Right ventricle myocardium superior (tissue), 1 donor: ENCODE measurements around the gene SHANK3. TPM values are rescaled to one million over a fixed set of nuclear protein-coding genes. Genes with fewer than 3 reads are reported as not detected.
A peak's percentile ranks its signal among the peaks of the same experiment; 100 is the strongest.

Experiments used
- ATAC-seq: fragments of 200-7000 bp; cut with Tn5 transposase; one replicate; pipeline ENCODE4 v1.9.1; 2020; ENCODE audit warnings: mild to moderate bottlenecking; ENCODE audit not compliant: poor library complexity
- DNase-seq: peaks from one replicate; pipeline ENCODE4 v3.0.0-alpha.2; 2020
- intact Hi-C: fragments of 100-400 bp; cut with DNase I; formaldehyde crosslinking; loops from one replicate; pipeline ENCODE4 v1.11.2; 2022
- total RNA-seq: library from RNA; stranded (reverse); fragmentation: NEBNext Ultra II Directional; extraction: Animal tissue kit (Norgen Biotek cat#: 25700); gene quantifications from one replicate; pipeline ENCODE4 v1.2.1, GENCODE V29; 2021
- donor health status: DM: no; HTN: yes; CAD: no; lungs with severe emphysema.

Gene SHANK3
- total RNA-seq, 1 donor from 2014 or later = 19.3 TPM

- intact Hi-C loops = no loop called here
- ATAC-seq (no peak), DNase-seq (no peak)
Observed at GRCh38 chr22:50675553-50676179, 3.0 kb downstream of the SHANK3 start.

- intact Hi-C loops = no loop called here
- no peak for DNase-seq
- ATAC-seq = no peak
Observed at GRCh38 chr22:50676180-50676636, 3.6 kb downstream of the SHANK3 start.

- ATAC-seq (no peak), DNase-seq (no peak)
- intact Hi-C loops = no loop called here
Observed at GRCh38 chr22:50676661-50677492, 4.3 kb downstream of the SHANK3 start.

GRCh38 chr22:50677493-50678217 lies 5.0 kb downstream of the SHANK3 start:
- ATAC-seq (no peak), DNase-seq (no peak)
- intact Hi-C loops = no loop called here

GRCh38 chr22:50678218-50678650 lies 5.6 kb downstream of the SHANK3 start:
- ATAC-seq (no peak), DNase-seq (no peak)
- intact Hi-C loops = no loop called here

GRCh38 chr22:50678651-50679521 lies 6.3 kb downstream of the SHANK3 start:
- no peak for ATAC-seq
- intact Hi-C loops = no loop called here
- peak; percentile 38 for DNase-seq

- no peak for ATAC-seq
- intact Hi-C loops = no loop called here
- no peak for DNase-seq
Observed at GRCh38 chr22:50683086-50683993, 10.7 kb downstream of the SHANK3 start.

- DNase-seq = no peak
- ATAC-seq = no peak
- intact Hi-C loops = no loop called here
Observed at GRCh38 chr22:50683994-50684371, 11.4 kb downstream of the SHANK3 start.

- ATAC-seq (no peak), DNase-seq (no peak)
- intact Hi-C loops = no loop called here
Observed at GRCh38 chr22:50684501-50684900, 11.9 kb downstream of the SHANK3 start.

- ATAC-seq (no peak), DNase-seq (no peak)
- intact Hi-C loops = no loop called here
Observed at GRCh38 chr22:50684986-50685385, 12.4 kb downstream of the SHANK3 start.

GRCh38 chr22:50686794-50687193 lies 14.2 kb downstream of the SHANK3 start:
- DNase-seq (no peak), ATAC-seq (no peak)
- intact Hi-C loops = no loop called here

GRCh38 chr22:50687829-50688228 lies 15.2 kb downstream of the SHANK3 start:
- no peak for DNase-seq
- intact Hi-C loops = no loop called here

GRCh38 chr22:50688448-50688847 lies 15.8 kb downstream of the SHANK3 start:
- intact Hi-C loops = no loop called here
- ATAC-seq (no peak), DNase-seq (no peak)

More at GRCh38 chr22:50687829-50688228, 15.2 kb downstream of the SHANK3 start:
- ATAC-seq = no peak

- intact Hi-C loops = no loop called here
- ATAC-seq (no peak), DNase-seq (no peak)
Observed at GRCh38 chr22:50691521-50691920, 18.9 kb downstream of the SHANK3 start.

- ATAC-seq = no peak
- intact Hi-C loops = no loop called here
- DNase-seq = no peak
Observed at GRCh38 chr22:50693462-50693861, 20.8 kb downstream of the SHANK3 start.

GRCh38 chr22:50694099-50694605 lies 21.5 kb downstream of the SHANK3 start:
- intact Hi-C loops = no loop called here
- ATAC-seq (no peak), DNase-seq (no peak)

GRCh38 chr22:50694766-50695420 lies 22.3 kb downstream of the SHANK3 start:
- intact Hi-C loops = no loop called here
- ATAC-seq (no peak), DNase-seq (peak; percentile 26)
